Body of pancreas (tissue), 4 donors: ENCODE results near the gene PRSS38. TPM values are rescaled to one million over a fixed set of nuclear protein-coding genes. Genes with fewer than 3 reads are reported as not detected.

Experiments
- ATAC-seq: fragments of 150-250 bp; one replicate; pipeline ENCODE4 v1.9.1; 2016
- DNase-seq, 4 donors: peaks; one replicate each; pipeline ENCODE4 v3.0.0-alpha.2; 2019
- H3K27ac ChIP-seq, 4 donors: fragments of 200-600 bp; sonication (generic); 1 replicate in 3 of 4; 2 replicates in 1 of 4; pipeline versions ENCODE4 v1.5.1 to v1.6.1; 2016 to 2019; ENCODE audit warnings: mild to moderate bottlenecking in 1 of 4, mixed read lengths in 1 of 4, moderate library complexity in 1 of 4
- H3K27me3 ChIP-seq, 2 donors: fragments of 200-600 bp; sonication (generic); one replicate each; pipeline ENCODE4 v1.6.0; 2016; ENCODE audit warnings: mild to moderate bottlenecking in 1 of 2
- H3K36me3 ChIP-seq, 2 donors: fragments of 200-600 bp; sonication (generic); replicated peaks in 1 of 2; 2 replicates each; pipeline ENCODE4 v1.5.1; 2016; ENCODE audit warnings: low read depth in 2 of 2; ENCODE audit not compliant: insufficient read depth in 1 of 2
- H3K4me1 ChIP-seq: fragments of 200-600 bp; sonication (generic); one replicate; pipeline ENCODE4 v1.6.0; 2016
- H3K4me3 ChIP-seq, 2 donors: fragments of 200-600 bp; sonication (generic); 1 replicate in 1 of 2; 2 replicates in 1 of 2; pipeline ENCODE4 v1.5.1; 2016 to 2019
- H3K9me3 ChIP-seq, 3 donors: fragments of 200-600 bp; sonication (generic); 1 replicate in 2 of 3; 2 replicates in 1 of 3; pipeline ENCODE4 v1.5.1; 2016
- CTCF ChIP-seq, 7 experiments: fragments of 450-650 bp in 4 of 7; fragments of 200-600 bp in 3 of 7; sonication (generic) in 3 of 7; IDR thresholded peaks; one replicate each; pipeline ENCODE4 v1.5.1; 2016 to 2019; ENCODE audit warnings: antibody characterized with exemption in 7 of 7
- POLR2A ChIP-seq, 3 donors: fragments of 450-650 bp; IDR thresholded peaks; one replicate each; pipeline ENCODE4 v1.6.1; 2016; ENCODE audit warnings: antibody characterized with exemption in 3 of 3, mild to moderate bottlenecking in 2 of 3
- WGBS, 2 donors: methylation state at CpG; one replicate each; pipeline ENCODE4 v1.1.5; 2017; 5-methylcytosine and 5-hydroxymethylcytosine counted together
- intact Hi-C: fragments of 100-400 bp; cut with DNase I; formaldehyde crosslinking; loops from one replicate; pipeline ENCODE4 v1.15.1; 2023
- total RNA-seq, 2 donors: library from RNA; depleted of rRNA; stranded (reverse); fragments of >200 nt; gene quantifications; one replicate each; pipeline ENCODE4 v1.1.0, GENCODE V29; 2016

The PRSS38 gene
- total RNA-seq, result not detected

- H3K36me3 ChIP-seq, result no peaks in the 10 kb centered on the region
- no peaks in the 10 kb centered on the region for H3K27me3 ChIP-seq
- TF ChIP-seq POLR2A (IDR thresholded peaks at IDR 0.05) (no peak), CTCF (IDR thresholded peaks at IDR 0.05) (no peak)
- no peaks in the 10 kb centered on the region for H3K4me1 ChIP-seq
- DNase-seq (no peak), ATAC-seq (no peak)
- WGBS, 2 donors, result 89 to 95% methylated on average over 22 to 43 of the region's 44 CpGs
- intact Hi-C loops, result no loop called here
- no peak within 1 kb of the TSS for H3K27ac ChIP-seq
- peaks cover 0 to 13% (median 0%) of the 10 kb centered on the region in 3 donors for H3K9me3 ChIP-seq
- H3K4me3 ChIP-seq, result no peak within 1 kb of the TSS
Observed at GRCh38 chr1:227815468-227816409, at the start of gene PRSS38. TSS of gene PRSS38 (plus strand) at chr1:227815675. CDS start at chr1:227815717, 42 bp downstream.

DNA sequence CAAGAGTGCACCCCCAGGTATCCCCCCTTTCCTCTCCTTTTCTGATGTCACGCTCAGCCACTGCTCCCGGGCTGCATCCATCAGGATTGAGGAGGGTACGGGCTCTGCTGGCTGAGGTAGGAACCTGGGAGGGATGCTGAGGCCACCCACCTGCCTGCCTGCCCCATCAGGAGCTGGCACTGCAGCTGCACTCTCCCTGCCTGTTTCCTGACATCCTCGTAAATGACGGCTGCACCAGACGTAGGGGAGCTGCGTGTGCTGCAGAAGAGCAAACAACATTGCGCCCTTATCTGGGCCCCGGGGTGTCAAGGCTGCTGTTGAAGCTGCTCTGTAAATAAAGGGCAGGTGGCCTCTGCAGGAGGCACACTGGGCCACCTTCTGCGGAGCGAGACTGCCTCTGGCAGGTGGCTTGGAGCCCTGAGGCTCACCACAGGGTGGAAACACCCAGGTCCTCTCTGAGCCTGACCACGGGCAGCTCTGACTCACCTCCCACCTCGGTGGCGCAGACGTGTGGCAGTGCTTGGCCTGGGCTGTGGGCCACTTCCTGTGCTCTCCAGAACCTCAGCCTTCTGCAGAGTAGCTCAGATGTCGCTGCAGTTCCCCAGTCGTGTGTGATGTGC lies 49.4 kb upstream of the PRSS38 start:
- H3K27me3 ChIP-seq, result no peaks in the 10 kb centered on the region
- peaks cover 20% of the 10 kb centered on the region for H3K4me1 ChIP-seq
- no peaks in the 10 kb centered on the region for H3K9me3 ChIP-seq
- H3K4me3 ChIP-seq, result no peak overlapping the region
- WGBS, 2 donors, result 35 to 70% methylated on average over 10 to 17 of the region's 17 CpGs
- peak; percentile 33 for ATAC-seq
- no peak for TF ChIP-seq CTCF (IDR thresholded peaks at IDR 0.05)
- peak in 1 of 3 donors; percentile 31 for TF ChIP-seq POLR2A (IDR thresholded peaks at IDR 0.05)
- peaks cover 0 to 16% of the 10 kb centered on the region in 2 donors for H3K36me3 ChIP-seq
- peak; percentile 21 to 72 (median 64) for DNase-seq
- intact Hi-C loops, result no loop called here
- H3K27ac ChIP-seq, result no peak overlapping the region

GRCh38 chr1:227766653-227767277 lies 48.7 kb upstream of the PRSS38 start:
- H3K27ac ChIP-seq, result no peak overlapping the region
- TF ChIP-seq POLR2A (IDR thresholded peaks at IDR 0.05) (no peak), CTCF (IDR thresholded peaks at IDR 0.05) (no peak)
- H3K4me1 ChIP-seq, result peaks cover 20% of the 10 kb centered on the region
- no peak for ATAC-seq
- no peaks in the 10 kb centered on the region for H3K27me3 ChIP-seq
- no peak overlapping the region for H3K4me3 ChIP-seq
- H3K9me3 ChIP-seq, result no peaks in the 10 kb centered on the region
- no peak for DNase-seq
- intact Hi-C loops, result no loop called here
- peaks cover 0 to 14% of the 10 kb centered on the region in 2 donors for H3K36me3 ChIP-seq
- WGBS, 2 donors, result 72 to 90% methylated on average over 13 to 19 of the region's 19 CpGs

GRCh38 chr1:227767401-227768124 lies 47.9 kb upstream of the PRSS38 start:
- TF ChIP-seq CTCF (IDR thresholded peaks at IDR 0.05) (no peak), POLR2A (IDR thresholded peaks at IDR 0.05) (no peak)
- intact Hi-C loops, result no loop called here
- no peak for ATAC-seq

More at GRCh38 chr1:227767401-227768124, 47.9 kb upstream of the PRSS38 start:
- no peak for DNase-seq
- H3K27me3 ChIP-seq, result no peaks in the 10 kb centered on the region
- H3K4me1 ChIP-seq, result peaks cover 13% of the 10 kb centered on the region
- no peak overlapping the region for H3K4me3 ChIP-seq
- H3K36me3 ChIP-seq, result peaks cover 0 to 14% of the 10 kb centered on the region in 2 donors
- H3K27ac ChIP-seq, result no peak overlapping the region
- 89 to 90% methylated on average over 6 of the region's 6 CpGs for WGBS, 2 donors
- H3K9me3 ChIP-seq, result no peaks in the 10 kb centered on the region
